Left ventricle myocardium inferior (tissue), 1 donor: Measurements from ENCODE around the gene DCDC2C. TPM values are rescaled to one million over a fixed set of nuclear protein-coding genes. Genes with fewer than 3 reads are reported as not detected.
"Not testable (repeated sequence)": the region's sequence is repeated elsewhere in the genome, so short reads cannot be mapped to it uniquely, and the experiment has no call there.

Experiments
- DNase-seq: peaks from one replicate; pipeline ENCODE4 v3.0.0-alpha.2; 2020
- H3K27ac ChIP-seq: fragments of 200-600 bp; replicated peaks from 2 replicates; pipeline ENCODE4 v1.8.0; 2021
- H3K27me3 ChIP-seq: fragments of 200-600 bp; 2 replicates; pipeline ENCODE4 v1.8.0; 2021; ENCODE audit warnings: low read depth
- H3K36me3 ChIP-seq: fragments of 200-600 bp; 2 replicates; pipeline ENCODE4 v1.8.0; 2021
- H3K4me1 ChIP-seq: fragments of 200-600 bp; 2 replicates; pipeline ENCODE4 v1.8.0; 2021
- H3K4me3 ChIP-seq: fragments of 200-600 bp; 2 replicates; pipeline ENCODE4 v1.8.0; 2021; ENCODE audit warnings: mild to moderate bottlenecking, moderate library complexity
- H3K9me3 ChIP-seq: fragments of 200-600 bp; replicated peaks from 2 replicates; pipeline ENCODE4 v1.8.0; 2021
- intact Hi-C: fragments of 100-400 bp; cut with micrococcal nuclease; formaldehyde crosslinking; loops from one replicate; pipeline ENCODE4 v1.11.0; 2022
- total RNA-seq: library from RNA; stranded (reverse); fragmentation: NEBNext Ultra II Directional; extraction: Animal tissue kit (Norgen Biotek cat#: 25700); gene quantifications from one replicate; pipeline ENCODE4 v1.2.1, GENCODE V29; 2021
- TF ChIP-seq, protein P1 (sequence below): fragments of 200-600 bp; IDR thresholded peaks from 2 replicates; pipeline ENCODE4 v1.8.0; 2021; ENCODE audit warnings: antibody characterized with exemption, mild to moderate bottlenecking, borderline replicate concordance
- donor health status: DM: no; HTN: yes; CAD: no; lungs with severe emphysema.

DCDC2C gene
- total RNA-seq, 1 donor from 2014 or later: not detected

DNA sequence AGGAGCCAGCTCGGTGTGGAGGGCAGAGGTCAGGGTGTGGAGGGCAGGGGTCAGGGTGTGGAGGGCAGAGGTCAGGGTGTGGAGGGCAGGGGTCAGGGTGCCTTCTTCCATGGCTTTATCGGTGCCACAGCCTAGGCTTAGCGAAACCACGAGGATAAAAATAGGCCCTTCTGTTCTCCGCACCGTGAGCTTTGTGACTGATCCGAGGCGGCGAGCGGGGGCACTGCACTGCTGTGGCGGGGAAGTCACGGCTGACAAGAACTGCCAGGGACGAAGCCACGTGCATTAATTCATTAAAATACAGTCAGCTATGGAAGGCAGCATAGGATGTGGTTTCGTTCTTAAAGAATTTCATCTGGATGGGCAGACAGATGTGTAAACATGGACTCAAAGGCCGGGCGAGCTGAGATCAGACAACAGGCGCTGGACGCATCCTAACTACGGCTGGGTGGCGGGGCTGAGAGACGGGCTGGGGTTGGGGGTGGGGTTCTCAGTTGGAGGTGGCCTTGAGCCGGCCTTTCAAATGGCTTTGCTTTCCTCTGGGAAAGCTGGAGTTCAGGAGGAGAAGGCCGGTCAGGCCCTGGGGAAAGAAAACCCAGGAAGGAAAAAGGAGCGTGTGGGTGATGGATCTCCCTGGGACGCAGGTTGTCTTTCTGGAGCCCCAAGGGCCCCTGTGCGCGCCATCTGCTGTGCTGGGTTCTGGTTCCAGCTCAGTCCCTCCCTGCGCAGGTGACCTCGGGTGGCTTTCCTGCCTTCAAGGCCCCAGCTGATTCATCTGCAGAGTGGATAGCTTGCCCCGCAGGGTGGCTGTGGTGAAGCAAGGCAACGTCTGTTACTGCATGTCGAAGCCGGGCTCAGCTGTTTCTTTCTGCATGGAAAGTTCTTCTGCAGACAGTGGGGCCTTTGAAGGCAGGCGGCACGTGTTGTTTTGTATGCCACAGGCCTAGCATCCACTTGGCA is 46.3 kb upstream of the DCDC2C start:
- H3K27ac ChIP-seq: peak overlapping the region; percentile 5
- H3K27me3 ChIP-seq: peaks cover 3% of the 10 kb centered on the region
- no peak overlapping the region for H3K4me3 ChIP-seq
- no peak for DNase-seq
- peaks cover 36% of the 10 kb centered on the region for H3K4me1 ChIP-seq
- H3K9me3 ChIP-seq: no peaks in the 10 kb centered on the region
- H3K36me3 ChIP-seq: no peaks in the 10 kb centered on the region
- intact Hi-C loops: no loop called here
- TF ChIP-seq, protein P1, sequence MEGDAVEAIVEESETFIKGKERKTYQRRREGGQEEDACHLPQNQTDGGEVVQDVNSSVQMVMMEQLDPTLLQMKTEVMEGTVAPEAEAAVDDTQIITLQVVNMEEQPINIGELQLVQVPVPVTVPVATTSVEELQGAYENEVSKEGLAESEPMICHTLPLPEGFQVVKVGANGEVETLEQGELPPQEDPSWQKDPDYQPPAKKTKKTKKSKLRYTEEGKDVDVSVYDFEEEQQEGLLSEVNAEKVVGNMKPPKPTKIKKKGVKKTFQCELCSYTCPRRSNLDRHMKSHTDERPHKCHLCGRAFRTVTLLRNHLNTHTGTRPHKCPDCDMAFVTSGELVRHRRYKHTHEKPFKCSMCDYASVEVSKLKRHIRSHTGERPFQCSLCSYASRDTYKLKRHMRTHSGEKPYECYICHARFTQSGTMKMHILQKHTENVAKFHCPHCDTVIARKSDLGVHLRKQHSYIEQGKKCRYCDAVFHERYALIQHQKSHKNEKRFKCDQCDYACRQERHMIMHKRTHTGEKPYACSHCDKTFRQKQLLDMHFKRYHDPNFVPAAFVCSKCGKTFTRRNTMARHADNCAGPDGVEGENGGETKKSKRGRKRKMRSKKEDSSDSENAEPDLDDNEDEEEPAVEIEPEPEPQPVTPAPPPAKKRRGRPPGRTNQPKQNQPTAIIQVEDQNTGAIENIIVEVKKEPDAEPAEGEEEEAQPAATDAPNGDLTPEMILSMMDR: no peak

DNA sequence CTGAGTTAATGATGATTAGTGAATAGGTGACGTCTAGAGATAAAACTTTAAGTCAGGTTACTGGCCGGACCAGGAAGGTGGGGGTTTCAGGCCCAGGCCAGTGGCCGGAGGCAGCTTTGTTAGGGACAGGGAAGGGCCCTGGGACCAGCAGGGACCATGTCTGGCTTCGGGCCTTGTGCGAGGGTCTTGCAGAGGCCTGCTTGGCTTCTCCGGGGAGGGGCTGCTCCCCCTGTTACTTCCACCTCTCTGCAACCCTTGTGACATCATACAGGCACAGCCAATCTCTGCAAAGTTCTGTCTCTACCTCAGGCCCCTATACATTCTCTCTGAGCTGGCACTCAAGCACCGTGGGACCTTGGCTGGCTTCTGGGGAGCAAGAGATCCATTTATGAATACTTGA is 45.5 kb upstream of the DCDC2C start, which contains the start of gene ALLC:
ALLC (plus strand) TSS at position 320 of the 400 bp plus-strand sequence. CDS start 12,958 bp downstream, outside the sequence.
- intact Hi-C loops: no loop called here
- DNase-seq: no peak
- H3K4me3 ChIP-seq: no peak within 1 kb of the TSS
- no peaks in the 10 kb centered on the region for H3K36me3 ChIP-seq
- peaks cover 3% of the 10 kb centered on the region for H3K27me3 ChIP-seq
- H3K4me1 ChIP-seq: peaks cover 34% of the 10 kb centered on the region
- no peaks in the 10 kb centered on the region for H3K9me3 ChIP-seq
- peak within 1 kb of the TSS; percentile 66 for H3K27ac ChIP-seq
- TF ChIP-seq, protein P1: no peak

DNA sequence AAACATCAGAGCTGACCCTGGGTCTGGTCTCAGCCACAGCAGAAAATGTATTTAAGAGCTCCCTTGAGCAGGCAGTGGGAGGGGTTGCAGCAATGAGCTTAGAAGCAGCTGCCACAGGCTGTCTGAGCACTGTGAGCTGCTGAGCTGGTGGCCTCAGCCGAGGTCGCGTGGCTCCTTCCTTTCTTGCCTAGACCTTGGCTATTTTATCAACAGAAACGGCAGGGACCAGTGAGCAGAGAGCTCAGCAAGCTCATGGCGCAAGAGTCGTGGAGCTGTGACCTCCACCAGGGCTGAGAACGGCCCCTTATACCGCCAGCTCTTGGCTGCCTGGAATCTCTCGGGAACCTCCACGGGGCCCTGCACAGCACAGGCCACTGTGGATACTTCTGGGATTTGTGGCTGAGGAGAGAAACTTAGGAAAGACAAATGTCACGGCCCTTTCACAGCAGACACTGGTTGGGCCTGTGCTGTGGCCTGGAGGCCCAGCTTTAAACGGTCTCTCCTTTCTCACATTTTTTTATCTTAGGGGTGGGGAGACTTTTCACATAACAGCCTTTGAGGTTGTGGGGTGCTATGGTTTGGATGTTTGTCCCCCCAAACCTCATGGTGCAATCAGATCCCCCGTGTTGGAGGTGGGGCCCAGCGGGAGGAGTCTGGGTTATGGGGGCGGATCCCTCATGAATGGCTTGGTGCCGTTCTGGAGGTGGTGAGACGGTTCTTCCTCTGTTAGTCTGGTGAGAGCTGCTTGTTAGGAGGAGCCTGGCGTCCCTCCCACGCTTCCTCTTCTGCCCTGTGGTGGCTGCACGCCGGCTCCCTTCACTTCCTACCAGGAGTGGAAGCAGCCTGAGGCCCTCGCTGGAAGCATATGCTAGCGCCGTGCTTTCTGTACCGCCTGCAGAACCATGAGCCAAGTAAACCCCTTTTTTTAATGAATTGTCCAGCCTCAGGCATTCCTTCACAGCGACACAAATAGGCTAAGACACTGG is 43.6 kb upstream of the DCDC2C start:
- peak; percentile 56 for DNase-seq
- Histone ChIP-seq H3K36me3 (no peaks in the 10 kb centered on the region), H3K4me3 (no peak overlapping the region), H3K27me3 (peaks cover 3% of the 10 kb centered on the region), H3K27ac (peak overlapping the region; percentile 66), H3K9me3 (no peaks in the 10 kb centered on the region), H3K4me1 (peaks cover 34% of the 10 kb centered on the region)
- intact Hi-C loops: no loop called here
- TF ChIP-seq, protein P1: no peak

DNA sequence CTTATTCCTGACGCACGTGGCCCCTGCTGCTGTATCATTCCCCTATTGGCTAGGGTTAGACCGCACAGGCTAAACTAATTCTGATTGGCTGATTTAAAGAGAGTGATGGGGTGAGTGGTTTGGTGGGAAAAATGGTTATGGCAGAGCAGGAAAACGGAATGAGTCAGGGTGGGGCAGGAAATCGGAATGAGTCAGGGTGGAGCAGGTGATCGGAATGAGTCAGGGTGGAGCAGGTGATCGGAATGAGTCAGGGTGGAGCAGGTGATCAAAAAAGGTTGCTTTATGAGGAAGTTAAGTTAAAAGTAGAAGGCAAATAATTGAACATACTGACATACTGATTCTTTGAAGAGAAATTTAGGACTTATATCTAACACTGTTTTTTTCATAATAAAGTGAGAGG is 42.7 kb upstream of the DCDC2C start:
- H3K4me3 ChIP-seq, H3K36me3 ChIP-seq, intact Hi-C loops, DNase-seq, H3K27ac ChIP-seq, H3K9me3 ChIP-seq, H3K27me3 ChIP-seq: not testable (repeated sequence)
- peaks cover 34% of the 10 kb centered on the region for H3K4me1 ChIP-seq

DNA sequence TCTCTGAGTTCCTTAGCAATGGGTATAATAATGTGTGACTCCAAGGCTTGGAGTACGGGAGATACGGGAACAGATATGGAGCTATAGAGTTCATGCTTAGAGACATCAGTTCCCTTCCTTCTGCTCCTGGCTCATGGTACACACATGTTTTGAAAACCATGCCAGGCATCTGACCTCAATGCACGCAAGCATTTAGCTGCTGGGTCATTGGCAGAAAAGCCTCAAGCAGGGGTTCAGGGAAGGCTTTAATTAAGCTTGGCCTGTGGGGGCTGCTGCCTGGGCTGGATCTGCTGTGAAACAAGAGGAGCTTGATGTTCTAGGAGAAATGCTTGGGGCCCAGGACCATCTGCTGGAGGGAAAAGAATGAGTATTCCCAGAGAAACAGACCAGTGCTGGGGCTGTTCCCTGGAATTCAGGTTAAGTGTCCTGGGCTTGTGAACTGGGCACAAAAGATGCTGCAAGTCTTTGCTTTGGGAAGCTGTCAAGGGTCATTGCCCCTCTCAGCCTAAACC is 42.2 kb upstream of the DCDC2C start:
- intact Hi-C loops: no loop called here

More for the DNA sequence above, 42.2 kb upstream of the DCDC2C start:
- no peak for DNase-seq
- H3K4me1 ChIP-seq: peaks cover 31% of the 10 kb centered on the region
- no peak overlapping the region for H3K4me3 ChIP-seq
- H3K36me3 ChIP-seq: no peaks in the 10 kb centered on the region
- no peaks in the 10 kb centered on the region for H3K27me3 ChIP-seq
- TF ChIP-seq, protein P1: no peak
- H3K9me3 ChIP-seq: no peaks in the 10 kb centered on the region
- no peak overlapping the region for H3K27ac ChIP-seq
